Gastroesophageal sphincter (tissue), 4 donors: ENCODE data around the gene TXNIP. TPM values are rescaled to one million over a fixed set of nuclear protein-coding genes. Genes with fewer than 3 reads are reported as not detected.
A peak's percentile ranks its signal among the peaks of the same experiment; 100 is the strongest.

ENCODE experiments used
- ATAC-seq: fragments of 150-250 bp; one replicate; pipeline ENCODE4 v1.9.1; 2016; ENCODE audit warnings: mild to moderate bottlenecking, moderate library complexity
- H3K27ac ChIP-seq, 4 donors: fragments of 200-600 bp; sonication (generic) in 3 of 4; 1 replicate in 3 of 4; 2 replicates in 1 of 4; pipeline ENCODE4 v1.5.1; 2016 to 2019
- H3K27me3 ChIP-seq: fragments of 200-600 bp; sonication (generic); one replicate; pipeline ENCODE4 v1.5.1; 2019
- H3K36me3 ChIP-seq, 2 donors: fragments of 200-600 bp; sonication (generic); one replicate each; pipeline ENCODE4 v1.5.1; 2019; ENCODE audit warnings: control low read depth in 1 of 2
- H3K4me1 ChIP-seq, 3 donors: fragments of 200-600 bp; sonication (generic); 1 replicate in 2 of 3; 2 replicates in 1 of 3; pipeline ENCODE4 v1.5.1; 2016 to 2019; ENCODE audit warnings: control low read depth in 2 of 3
- H3K4me3 ChIP-seq, 2 donors: fragments of 200-600 bp; sonication (generic); one replicate each; pipeline ENCODE4 v1.5.1; 2019; ENCODE audit warnings: mild to moderate bottlenecking in 1 of 2, moderate library complexity in 1 of 2
- H3K9me3 ChIP-seq, 3 donors: fragments of 200-600 bp; sonication (generic); one replicate each; pipeline ENCODE4 v1.5.1; 2017 to 2019; ENCODE audit warnings: control low read depth in 2 of 3
- CTCF ChIP-seq, 4 experiments: fragments of 200-600 bp in 2 of 4; fragments of 450-650 bp in 2 of 4; sonication (generic) in 1 of 4; IDR thresholded peaks; one replicate each; pipeline ENCODE4 v1.5.1; 2017 to 2019; ENCODE audit warnings: antibody characterized with exemption in 4 of 4, mild to moderate bottlenecking in 2 of 4, moderate library complexity in 2 of 4
- EP300 ChIP-seq: sonication (generic); formaldehyde crosslinking; IDR thresholded peaks from one replicate; pipeline ENCODE4 v1.6.1; 2017; ENCODE audit warnings: antibody characterized with exemption, mild to moderate bottlenecking
- POLR2A ChIP-seq, 2 donors: fragments of 450-650 bp; IDR thresholded peaks; one replicate each; pipeline ENCODE4 v1.6.1; 2017; ENCODE audit warnings: antibody characterized with exemption in 2 of 2, mild to moderate bottlenecking in 2 of 2, moderate library complexity in 1 of 2
- POLR2AphosphoS5 ChIP-seq: sonication (generic); formaldehyde crosslinking; IDR thresholded peaks from one replicate; pipeline ENCODE4 v1.6.1; 2017; ENCODE audit warnings: antibody characterized with exemption
- WGBS, 2 donors: methylation state at CpG; one replicate each; pipeline ENCODE4 v1.1.5; 2018; ENCODE audit warnings: low coverage in 1 of 2; 5-methylcytosine and 5-hydroxymethylcytosine counted together
- total RNA-seq, 4 donors: library from RNA; depleted of rRNA; stranded (reverse); fragments of >200 nt; gene quantifications; one replicate each; pipeline ENCODE4 v1.1.0, GENCODE V29; 2016

Gene TXNIP
- total RNA-seq, 4 donors from 2014 or later = 2,024 to 3,704 (median 2,348) TPM

- no peak for TF ChIP-seq POLR2A (IDR thresholded peaks at IDR 0.05)
- no peak for TF ChIP-seq CTCF (IDR thresholded peaks at IDR 0.05)
- no peak for TF ChIP-seq POLR2AphosphoS5
- TF ChIP-seq EP300 = no peak
- Histone ChIP-seq H3K27ac (peak overlapping the region; percentile 93 to 99 (median 95)), H3K9me3 (no peaks in the 10 kb centered on the region), H3K36me3 (peaks cover 0 to 17% of the 10 kb centered on the region in 2 donors), H3K4me3 (no peak overlapping the region), H3K4me1 (peaks cover 29 to 49% (median 40%) of the 10 kb centered on the region in 3 donors), H3K27me3 (no peaks in the 10 kb centered on the region)
- WGBS, 2 donors = 66 to 90% methylated on average over 2 to 5 of the region's 5 CpGs
- ATAC-seq = no peak
These were observed 19.4 kb downstream of the TXNIP start for GRCh38 chr1:145977016-145977415.

- ATAC-seq = no peak
- no peak overlapping the region for H3K27ac ChIP-seq
- H3K4me3 ChIP-seq = no peak overlapping the region
- H3K36me3 ChIP-seq = peaks cover 0 to 17% of the 10 kb centered on the region in 2 donors
- TF ChIP-seq CTCF (IDR thresholded peaks at IDR 0.05) = no peak
- TF ChIP-seq POLR2A (IDR thresholded peaks at IDR 0.05) = no peak
- TF ChIP-seq EP300 = no peak
- no peak for TF ChIP-seq POLR2AphosphoS5
- peaks cover 20 to 31% (median 22%) of the 10 kb centered on the region in 3 donors for H3K4me1 ChIP-seq
- H3K27me3 ChIP-seq = no peaks in the 10 kb centered on the region
- 71 to 83% methylated on average over 2 to 4 of the region's 4 CpGs for WGBS, 2 donors
- no peaks in the 10 kb centered on the region for H3K9me3 ChIP-seq
These were observed 21.2 kb downstream of the TXNIP start for GRCh38 chr1:145975216-145975615.

GRCh38 chr1:145974721-145975120 is 21.7 kb downstream of the TXNIP start:
- TF ChIP-seq POLR2AphosphoS5 = no peak
- TF ChIP-seq EP300 = no peak
- no peak for TF ChIP-seq CTCF (IDR thresholded peaks at IDR 0.05)
- no peak for TF ChIP-seq POLR2A (IDR thresholded peaks at IDR 0.05)
- H3K27ac ChIP-seq = no peak overlapping the region
- peaks cover 17 to 26% (median 19%) of the 10 kb centered on the region in 3 donors for H3K4me1 ChIP-seq
- H3K36me3 ChIP-seq = peaks cover 0 to 17% of the 10 kb centered on the region in 2 donors
- no peak overlapping the region for H3K4me3 ChIP-seq
- no peaks in the 10 kb centered on the region for H3K27me3 ChIP-seq
- WGBS, 2 donors = 66 to 100% methylated on average over 1 to 7 of the region's 7 CpGs
- no peak for ATAC-seq
- no peaks in the 10 kb centered on the region for H3K9me3 ChIP-seq

GRCh38 chr1:145972580-145972979 is 23.8 kb downstream of the TXNIP start:
- peaks cover 0 to 7% (median 4%) of the 10 kb centered on the region in 3 donors for H3K4me1 ChIP-seq
- H3K27ac ChIP-seq = no peak overlapping the region
- peaks cover 0 to under 1% (median 0%) of the 10 kb centered on the region in 3 donors for H3K9me3 ChIP-seq
- H3K4me3 ChIP-seq = no peak overlapping the region
- H3K27me3 ChIP-seq = no peaks in the 10 kb centered on the region
- H3K36me3 ChIP-seq = peaks cover 0 to 17% of the 10 kb centered on the region in 2 donors
- TF ChIP-seq CTCF (IDR thresholded peaks at IDR 0.05) (no peak), POLR2AphosphoS5 (no peak), POLR2A (IDR thresholded peaks at IDR 0.05) (no peak), EP300 (no peak)
- WGBS, 2 donors = 81 to 83% methylated on average over 1 to 6 of the region's 7 CpGs
- no peak for ATAC-seq

- no peaks in the 10 kb centered on the region for H3K27me3 ChIP-seq
- TF ChIP-seq CTCF (IDR thresholded peaks at IDR 0.05) (no peak), POLR2A (IDR thresholded peaks at IDR 0.05) (no peak), POLR2AphosphoS5 (no peak), EP300 (no peak)
- peaks cover 0 to 7% (median 0%) of the 10 kb centered on the region in 3 donors for H3K9me3 ChIP-seq
- no peak overlapping the region for H3K4me3 ChIP-seq
- no peak for ATAC-seq
- WGBS, 2 donors = 88 to 100% methylated on average over 2 of the region's 2 CpGs
- peaks cover 7 to 36% (median 14%) of the 10 kb centered on the region in 3 donors for H3K4me1 ChIP-seq
- no peak overlapping the region for H3K27ac ChIP-seq
- peaks cover 0 to 6% of the 10 kb centered on the region in 2 donors for H3K36me3 ChIP-seq
These were observed 29.1 kb downstream of the TXNIP start for GRCh38 chr1:145967288-145967687.
